GM21381 (cell line): ENCODE measurements around the gene NUDT21.
"Not testable (repeated sequence)": the region's sequence is repeated elsewhere in the genome, so short reads cannot be mapped to it uniquely, and the experiment has no call there.

Experiments used
- ATAC-seq: cut with Tn5 transposase; IDR thresholded peaks from one replicate; pipeline ENCODE4 v1.9.1; 2021; ENCODE audit warnings: mild to moderate bottlenecking, moderate library complexity; ENCODE audit not compliant: unreplicated experiment

Gene NUDT21

DNA sequence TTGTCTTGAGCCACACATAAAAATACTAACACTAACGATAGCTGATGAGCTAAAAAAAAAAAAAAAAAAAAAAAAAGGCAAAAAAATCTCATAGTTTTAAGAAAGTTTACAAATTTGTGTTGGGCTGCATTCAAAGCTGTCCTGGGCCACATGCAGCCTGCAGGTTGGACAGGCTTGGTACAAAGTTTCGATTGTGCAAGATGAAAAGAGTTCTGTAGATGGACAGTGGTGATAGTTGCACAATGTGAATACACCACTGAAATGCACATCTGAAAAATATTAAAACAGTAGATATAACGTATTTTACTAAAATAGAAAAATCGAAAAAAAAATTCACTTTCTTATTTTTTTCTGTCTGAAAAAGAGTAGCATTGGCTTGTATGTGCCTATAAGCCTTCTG, 68.7 kb downstream of the NUDT21 start:
- no peak for ATAC-seq

DNA sequence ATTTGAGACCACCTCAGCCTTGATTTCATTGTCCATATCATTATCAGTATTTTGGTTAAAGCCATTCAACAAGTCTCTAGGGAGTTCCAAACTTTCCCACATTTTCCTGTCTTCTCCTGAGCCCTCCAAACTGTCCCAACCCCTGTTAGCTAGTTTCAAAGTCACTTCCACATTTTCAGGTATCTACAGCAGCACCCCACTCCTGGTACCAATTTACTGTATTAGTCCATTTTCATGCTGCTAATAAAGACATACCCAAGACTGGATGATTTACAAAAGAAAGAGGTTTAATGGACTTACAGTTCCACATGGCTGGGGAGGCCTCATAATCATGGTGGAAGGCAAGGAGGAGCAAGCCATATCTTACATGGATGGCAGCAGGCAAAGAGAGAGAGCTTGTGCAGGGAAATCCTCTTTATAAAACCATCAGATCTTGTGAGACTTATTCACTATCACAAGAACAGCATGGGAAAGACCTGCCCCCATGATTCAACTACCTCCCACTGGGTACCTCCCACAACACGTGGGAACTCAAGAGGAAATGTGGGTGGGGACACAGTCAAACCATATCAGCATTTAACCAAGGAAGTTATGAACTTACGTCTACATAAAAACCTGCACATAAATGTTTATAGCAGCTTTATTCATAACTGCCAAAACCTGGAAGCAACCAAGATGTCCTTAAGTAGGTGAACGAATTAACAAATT, 70.2 kb downstream of the NUDT21 start:
- not testable (repeated sequence) for ATAC-seq
